IPS-NIHi11 (cell line): ENCODE measurements around the gene MRPS10.
"Not testable (repeated sequence)": the region's sequence is repeated elsewhere in the genome, so short reads cannot be mapped to it uniquely, and the experiment has no call there.

Experiments
- DNase-seq: peaks from one replicate; pipeline ENCODE4 v3.0.0; 2012; ENCODE audit warnings: mixed read lengths, low spot score

MRPS10 gene

GRCh38 chr6:42177514-42178364 is 39.9 kb downstream of the MRPS10 start:
- DNase-seq, result peak; percentile 86

- DNase-seq, result no peak
Observed at GRCh38 chr6:42176981-42177380, 40.7 kb downstream of the MRPS10 start.

GRCh38 chr6:42175860-42176259 is 41.8 kb downstream of the MRPS10 start:
- no peak for DNase-seq

- DNase-seq, result no peak
Observed at GRCh38 chr6:42173101-42173500, 44.6 kb downstream of the MRPS10 start, which contains the start of gene GUCA1A. Gene GUCA1A, plus strand, starts transcription at chr6:42173364. Its CDS starts 250 bp downstream, at chr6:42173614.

GRCh38 chr6:42171813-42172581 is 45.7 kb downstream of the MRPS10 start:
- DNase-seq, result no peak

GRCh38 chr6:42169780-42170179 is 47.9 kb downstream of the MRPS10 start:
- not testable (repeated sequence) for DNase-seq

GRCh38 chr6:42168650-42169049 is 49.0 kb downstream of the MRPS10 start:
- DNase-seq, result no peak

- DNase-seq, result peak; percentile 92
Observed at GRCh38 chr6:42166444-42167141, 51.1 kb downstream of the MRPS10 start.

GRCh38 chr6:42165016-42165415 is 52.6 kb downstream of the MRPS10 start:
- no peak for DNase-seq

GRCh38 chr6:42163981-42164380 is 53.7 kb downstream of the MRPS10 start:
- DNase-seq, result no peak

- no peak for DNase-seq
Observed at GRCh38 chr6:42162812-42163211, 54.8 kb downstream of the MRPS10 start.

- peak; percentile 60 for DNase-seq
Observed at GRCh38 chr6:42162384-42162783, 55.3 kb downstream of the MRPS10 start.

GRCh38 chr6:42159431-42160024 is 58.1 kb downstream of the MRPS10 start:
- DNase-seq, result no peak

- DNase-seq, result no peak
Observed at GRCh38 chr6:42158631-42159030, 59.0 kb downstream of the MRPS10 start.

- no peak for DNase-seq
Observed at GRCh38 chr6:42158011-42158410, 59.6 kb downstream of the MRPS10 start.
